CD4-positive, alpha-beta T cell (primary cell): Measurements from ENCODE around the gene CLIP2. TPM values are rescaled to one million over a fixed set of nuclear protein-coding genes. Genes with fewer than 3 reads are reported as not detected.

Experiments
- ATAC-seq: fragments of 200-7000 bp; cut with Tn5 transposase; one replicate; pipeline ENCODE4 v1.10.0; 2022; ENCODE audit warnings: mild to moderate bottlenecking; ENCODE audit not compliant: poor library complexity
- CTCF ChIA-PET: fragments of 350-600 bp; sonication (Branson Sonifier 250); formaldehyde crosslinking; loops from one replicate; lab custom pipeline; 2021; ENCODE audit warnings: antibody characterized with exemption, inconsistent platforms; lab: Charles Lee
- POLR2A ChIA-PET: fragments of 350-600 bp; sonication (Branson Sonifier 250); formaldehyde crosslinking; loops from one replicate; lab custom pipeline; 2021; ENCODE audit warnings: antibody characterized with exemption, inconsistent platforms; lab: Charles Lee
- DNase-seq, 14 experiments: peaks; one replicate each; pipeline ENCODE4 v3.0.0-alpha.2; 2013 to 2020; ENCODE audit warnings: mixed read lengths in 2 of 14
- H3K27ac ChIP-seq, 2 donors: one replicate each; pipeline versions ENCODE4 v1.5.1 to v1.7.0; 2013; ENCODE audit warnings: low read length in 2 of 2, low read depth in 1 of 2, mild to moderate bottlenecking in 1 of 2
- H3K27me3 ChIP-seq, 2 experiments: 1 replicate in 1 of 2; 2 replicates in 1 of 2; pipeline versions ENCODE4 v1.6.1 to v1.7.0; 2013; ENCODE audit warnings: low read length in 2 of 2, control low read depth in 1 of 2, mild to moderate bottlenecking in 1 of 2, moderate library complexity in 1 of 2; ENCODE audit not compliant: insufficient read depth in 2 of 2, control insufficient read depth in 1 of 2
- H3K36me3 ChIP-seq: one replicate; pipeline ENCODE4 v1.6.1; 2013; ENCODE audit warnings: low read length, control low read depth; ENCODE audit not compliant: insufficient read depth
- H3K4me1 ChIP-seq: one replicate; pipeline ENCODE4 v1.6.1; 2013; ENCODE audit warnings: low read length, control low read depth; ENCODE audit not compliant: insufficient read depth
- H3K4me3 ChIP-seq: one replicate; pipeline ENCODE4 v1.5.1; 2013; ENCODE audit warnings: mild to moderate bottlenecking, low read length, moderate library complexity
- H3K9me3 ChIP-seq, 2 experiments: 1 replicate in 1 of 2; 2 replicates in 1 of 2; pipeline versions ENCODE4 v1.6.1 to v1.7.0; 2013; ENCODE audit warnings: low read length in 2 of 2, mild to moderate bottlenecking in 2 of 2, control low read depth in 1 of 2, moderate library complexity in 1 of 2; ENCODE audit not compliant: control insufficient read depth in 1 of 2, insufficient read depth in 1 of 2
- H3K27ac Mint-ChIP-seq: one replicate; pipeline ENCODE4 v1.8.0; 2020; ENCODE audit warnings: mixed read lengths
- H3K27me3 Mint-ChIP-seq: one replicate; pipeline ENCODE4 v1.8.0; 2021; ENCODE audit warnings: mixed read lengths
- H3K36me3 Mint-ChIP-seq: one replicate; pipeline ENCODE4 v1.8.0; 2021; ENCODE audit warnings: low read depth, mixed read lengths
- H3K4me1 Mint-ChIP-seq: one replicate; pipeline ENCODE4 v1.8.0; 2021; ENCODE audit warnings: low read depth, mixed read lengths
- H3K4me3 Mint-ChIP-seq: one replicate; pipeline ENCODE4 v1.8.0; 2020; ENCODE audit warnings: mild to moderate bottlenecking, mixed read lengths
- H3K9me3 Mint-ChIP-seq: one replicate; pipeline ENCODE4 v1.8.0; 2020; ENCODE audit warnings: mixed read lengths
- CTCF ChIP-seq: fragments of 200-600 bp; IDR thresholded peaks from one replicate; pipeline ENCODE4 v1.8.0; 2022; ENCODE audit warnings: antibody characterized with exemption, mild to moderate bottlenecking
- intact Hi-C, 2 experiments: fragments of 100-400 bp; cut with DNase I in 1 of 2; cut with micrococcal nuclease in 1 of 2; formaldehyde crosslinking; loops; one replicate each; pipeline versions ENCODE4 v1.15.1 to v1.9.0; 2023 to 2025; cut with DNase I, micrococcal nuclease
- total RNA-seq, 174 experiments: library from RNA in 2 of 174; stranded (reverse) in 2 of 174; gene quantifications; one replicate each; pipeline ENCODE4 v1.2.3 and lab custom pipeline; 2021 to 2026

CLIP2 gene
- total RNA-seq, 2 experiments from 2014 or later, result 2.4 to 2.7 TPM

- Mint-ChIP-seq H3K4me1 (peaks cover 20% of the 10 kb centered on the region), H3K27ac (peak overlapping the region; percentile 80), H3K9me3 (no peaks in the 10 kb centered on the region), H3K27me3 (no peaks in the 10 kb centered on the region), H3K36me3 (peaks cover 5% of the 10 kb centered on the region), H3K4me3 (peak overlapping the region; percentile 68)
- H3K4me3 ChIP-seq, result peak overlapping the region; percentile 58
- H3K27ac ChIP-seq, result no peak overlapping the region
- H3K27me3 ChIP-seq, result no peaks in the 10 kb centered on the region
- H3K9me3 ChIP-seq, result no peaks in the 10 kb centered on the region
- ChIA-PET CTCF (no interaction called here), POLR2A (no interaction called here)
- H3K36me3 ChIP-seq, result no peaks in the 10 kb centered on the region
- no peak for TF ChIP-seq CTCF
- no peak for ATAC-seq
- DNase-seq, result peak in 2 of 14 experiments; percentile 13 to 34
- peaks cover 38% of the 10 kb centered on the region for H3K4me1 ChIP-seq
- intact Hi-C loops, result loop anchor here in 1 of 2 experiments (5.0 kb wide), 1 partner anchor 203 kb away; the partner anchor contains the start of gene GTF2I
Observed at GRCh38 chr7:74454021-74454924, 165.1 kb downstream of the CLIP2 start.

GRCh38 chr7:74454925-74455288 is 165.7 kb downstream of the CLIP2 start:
- intact Hi-C loops, result loop anchor here in 1 of 2 experiments (5.0 kb wide), 1 partner anchor 202 kb away; the partner anchor contains the start of gene GTF2I
- Histone ChIP-seq H3K4me3 (no peak overlapping the region), H3K4me1 (peaks cover 35% of the 10 kb centered on the region), H3K27ac (no peak overlapping the region), H3K36me3 (no peaks in the 10 kb centered on the region), H3K9me3 (no peaks in the 10 kb centered on the region), H3K27me3 (no peaks in the 10 kb centered on the region)
- CTCF ChIA-PET, result no interaction called here
- H3K9me3 Mint-ChIP-seq, result no peaks in the 10 kb centered on the region
- H3K36me3 Mint-ChIP-seq, result peaks cover 5% of the 10 kb centered on the region
- no peak for TF ChIP-seq CTCF
- H3K27me3 Mint-ChIP-seq, result no peaks in the 10 kb centered on the region
- no peak for ATAC-seq
- H3K4me3 Mint-ChIP-seq, result peak overlapping the region; percentile 54
- POLR2A ChIA-PET, result no interaction called here
- peak overlapping the region; percentile 80 for H3K27ac Mint-ChIP-seq
- H3K4me1 Mint-ChIP-seq, result peaks cover 18% of the 10 kb centered on the region
- DNase-seq, result no peak

- H3K27ac Mint-ChIP-seq, result peak overlapping the region; percentile 80
- TF ChIP-seq CTCF, result no peak
- peak overlapping the region; percentile 74 for H3K4me3 Mint-ChIP-seq
Observed at GRCh38 chr7:74455291-74455804, 166.1 kb downstream of the CLIP2 start.

More at GRCh38 chr7:74455291-74455804, 166.1 kb downstream of the CLIP2 start:
- no peaks in the 10 kb centered on the region for H3K9me3 ChIP-seq
- ATAC-seq, result no peak
- DNase-seq, result no peak
- CTCF ChIA-PET, result no interaction called here
- no peaks in the 10 kb centered on the region for H3K27me3 ChIP-seq
- no peaks in the 10 kb centered on the region for H3K9me3 Mint-ChIP-seq
- intact Hi-C loops, result no loop called here
- no peak overlapping the region for H3K27ac ChIP-seq
- H3K36me3 ChIP-seq, result no peaks in the 10 kb centered on the region
- H3K4me1 Mint-ChIP-seq, result peaks cover 15% of the 10 kb centered on the region
- peaks cover 31% of the 10 kb centered on the region for H3K4me1 ChIP-seq
- no peak overlapping the region for H3K4me3 ChIP-seq
- POLR2A ChIA-PET, result interaction anchor here (0.6 kb wide), 1 partner anchor 1724 kb away, joined by 3 read pairs; no protein-coding TSS in a partner anchor
- peaks cover 5% of the 10 kb centered on the region for H3K36me3 Mint-ChIP-seq
- no peaks in the 10 kb centered on the region for H3K27me3 Mint-ChIP-seq

Other genes with a start within 250 kb of the CLIP2 start
- gene LIMK1, start 205.6 kb upstream of the CLIP2 start, total RNA-seq, result 1 to 10 TPM; 7.8 to 8.2 TPM
- gene EIF4H, start 115.1 kb upstream of the CLIP2 start, total RNA-seq, result 100 to 1,000 TPM; 311 to 316 TPM
- 1 to 10 TPM; 1.7 to 2.4 TPM for gene LAT2, start 79.4 kb upstream of the CLIP2 start, total RNA-seq
- 1 to 10 TPM; 8.5 to 9.6 TPM for gene RFC2, start 35.0 kb upstream of the CLIP2 start, total RNA-seq
- 1 to 10 TPM in 1 of 2 experiments, under 1 TPM in 1; 0.74 to 1.2 TPM for gene GTF2IRD1, start 164.5 kb downstream of the CLIP2 start, total RNA-seq